Epithelial cell of esophagus (primary cell): ENCODE data around the gene RAB39A.

Experiments used
- DNase-seq: peaks from one replicate; pipeline ENCODE4 v3.0.0; 2010; ENCODE audit warnings: low read depth
- H3K4me3 ChIP-seq: 2 replicates; pipeline ENCODE4 v1.5.1; 2011; ENCODE audit warnings: mild to moderate bottlenecking, low read length, control low read depth
- TF ChIP-seq, protein P1 (sequence below): IDR thresholded peaks from 2 replicates; pipeline ENCODE4 v1.5.1; 2011; ENCODE audit warnings: low read depth, mild to moderate bottlenecking, low read length, control low read depth, inconsistent platforms; ENCODE audit not compliant: insufficient read depth; ENCODE audit errors: missing control alignments

RAB39A gene

GRCh38 chr11:108008656-108009496 lies 80.6 kb downstream of the RAB39A start, which contains the start of gene CUL5:
CUL5 (plus strand) TSS chr11:108008898; CDS start chr11:108009349, 451 bp downstream.
- DNase-seq = peak; percentile 91
- H3K4me3 ChIP-seq = peak within 1 kb of the TSS; percentile 97
- TF ChIP-seq, protein P1, sequence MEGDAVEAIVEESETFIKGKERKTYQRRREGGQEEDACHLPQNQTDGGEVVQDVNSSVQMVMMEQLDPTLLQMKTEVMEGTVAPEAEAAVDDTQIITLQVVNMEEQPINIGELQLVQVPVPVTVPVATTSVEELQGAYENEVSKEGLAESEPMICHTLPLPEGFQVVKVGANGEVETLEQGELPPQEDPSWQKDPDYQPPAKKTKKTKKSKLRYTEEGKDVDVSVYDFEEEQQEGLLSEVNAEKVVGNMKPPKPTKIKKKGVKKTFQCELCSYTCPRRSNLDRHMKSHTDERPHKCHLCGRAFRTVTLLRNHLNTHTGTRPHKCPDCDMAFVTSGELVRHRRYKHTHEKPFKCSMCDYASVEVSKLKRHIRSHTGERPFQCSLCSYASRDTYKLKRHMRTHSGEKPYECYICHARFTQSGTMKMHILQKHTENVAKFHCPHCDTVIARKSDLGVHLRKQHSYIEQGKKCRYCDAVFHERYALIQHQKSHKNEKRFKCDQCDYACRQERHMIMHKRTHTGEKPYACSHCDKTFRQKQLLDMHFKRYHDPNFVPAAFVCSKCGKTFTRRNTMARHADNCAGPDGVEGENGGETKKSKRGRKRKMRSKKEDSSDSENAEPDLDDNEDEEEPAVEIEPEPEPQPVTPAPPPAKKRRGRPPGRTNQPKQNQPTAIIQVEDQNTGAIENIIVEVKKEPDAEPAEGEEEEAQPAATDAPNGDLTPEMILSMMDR = peak; percentile 69

DNA sequence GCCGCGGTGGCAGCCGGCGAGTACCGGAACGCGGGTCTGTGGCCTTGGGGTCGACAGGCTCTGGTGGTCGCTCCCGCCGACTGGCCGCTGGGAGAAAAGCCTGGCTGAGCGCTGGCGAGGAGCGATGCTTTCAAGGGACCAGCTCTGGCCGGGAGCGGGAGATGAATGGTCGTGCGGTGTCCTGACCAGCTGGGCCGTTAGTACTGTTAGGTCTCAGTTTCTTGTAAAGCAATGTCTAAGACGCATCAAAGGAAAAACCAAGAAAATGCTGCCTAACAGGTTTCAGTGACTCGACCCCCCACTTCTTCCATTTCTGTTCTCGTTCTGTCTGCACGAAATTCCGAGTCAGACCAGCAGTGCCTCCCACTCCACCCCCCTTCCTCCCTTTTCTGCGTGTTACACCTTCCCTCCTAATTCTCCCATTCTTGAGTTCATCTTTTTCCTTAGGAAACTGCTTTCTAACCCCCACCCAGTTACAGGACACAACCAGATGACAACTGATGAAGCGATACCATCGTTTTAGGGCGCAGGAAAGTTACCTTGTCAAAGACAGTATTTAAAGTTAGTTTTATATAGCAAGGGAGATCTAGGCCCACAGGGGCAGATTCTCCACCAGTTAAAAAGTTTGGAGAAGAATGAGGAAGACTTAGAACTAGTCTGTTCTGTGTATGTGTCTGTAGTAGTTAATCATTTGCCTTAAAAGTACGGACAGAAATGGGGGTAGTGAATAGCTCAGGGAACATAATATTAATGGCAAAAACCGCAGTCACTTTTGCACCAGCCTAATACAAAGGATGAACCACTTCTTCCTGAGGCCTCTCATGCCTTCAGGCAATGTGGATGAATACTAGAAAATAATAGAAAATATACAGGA lies 81.5 kb downstream of the RAB39A start:
- H3K4me3 ChIP-seq = peak overlapping the region; percentile 97
- TF ChIP-seq, protein P1 = no peak
- peak; percentile 38 for DNase-seq

GRCh38 chr11:108012139-108012725 lies 84.0 kb downstream of the RAB39A start:
- H3K4me3 ChIP-seq = no peak overlapping the region
- no peak for DNase-seq

More at GRCh38 chr11:108012139-108012725, 84.0 kb downstream of the RAB39A start:
- TF ChIP-seq, protein P1 = no peak
